ENCODE data around the gene ABAT. TPM values are rescaled to one million over a fixed set of nuclear protein-coding genes. Genes with fewer than 3 reads are reported as not detected.

The ABAT gene
- total RNA-seq, 3 donors from 2014 or later, result 12.1 to 25.5 (median 16.5) TPM

DNA sequence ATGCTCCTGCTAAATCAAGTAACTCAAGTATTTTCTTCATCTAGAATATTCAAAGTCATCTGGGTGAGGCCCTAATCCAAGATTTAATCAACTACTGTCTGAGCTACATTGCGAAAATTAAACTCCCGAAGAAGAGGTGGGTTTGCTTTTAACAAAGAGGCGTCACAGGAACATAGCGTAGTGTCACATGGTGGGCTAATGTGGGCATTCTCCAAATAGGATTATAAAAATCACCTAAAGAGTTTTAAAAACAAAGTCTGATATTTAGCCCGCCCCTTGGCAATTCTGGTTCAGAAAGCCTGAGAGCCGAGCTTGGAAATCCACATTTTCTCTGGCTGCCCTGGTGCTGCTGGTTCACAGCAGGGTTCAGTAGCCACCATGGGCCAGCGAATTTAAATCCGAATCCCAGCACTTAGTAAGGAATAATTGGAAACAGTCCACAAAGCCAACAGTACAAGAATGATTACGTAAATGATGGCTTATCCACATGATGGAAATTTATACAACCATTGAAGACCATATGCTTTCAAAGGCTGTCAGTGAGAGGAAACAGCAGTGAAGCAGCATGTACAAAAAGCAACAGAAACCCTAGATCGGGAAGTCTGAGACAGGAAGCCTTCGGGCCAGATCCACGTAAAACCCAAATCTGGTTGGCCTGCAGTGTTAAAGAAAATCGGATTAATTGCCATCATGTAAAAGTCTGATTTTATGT lies 132.0 kb downstream of the ABAT start:
- Histone ChIP-seq H3K36me3 (ENCODE audit: low read depth) (peaks cover 13% of the 10 kb centered on the region), H3K9me3 (no peaks in the 10 kb centered on the region), H3K4me1 (ENCODE audit: low read depth) (peaks cover under 1% of the 10 kb centered on the region), H3K4me3 (no peak overlapping the region)
- intact Hi-C loops (cut with DNase I, micrococcal nuclease), result no loop called here
- DNase-seq (no peak), ATAC-seq (no peak)
- TF ChIP-seq, protein P1, sequence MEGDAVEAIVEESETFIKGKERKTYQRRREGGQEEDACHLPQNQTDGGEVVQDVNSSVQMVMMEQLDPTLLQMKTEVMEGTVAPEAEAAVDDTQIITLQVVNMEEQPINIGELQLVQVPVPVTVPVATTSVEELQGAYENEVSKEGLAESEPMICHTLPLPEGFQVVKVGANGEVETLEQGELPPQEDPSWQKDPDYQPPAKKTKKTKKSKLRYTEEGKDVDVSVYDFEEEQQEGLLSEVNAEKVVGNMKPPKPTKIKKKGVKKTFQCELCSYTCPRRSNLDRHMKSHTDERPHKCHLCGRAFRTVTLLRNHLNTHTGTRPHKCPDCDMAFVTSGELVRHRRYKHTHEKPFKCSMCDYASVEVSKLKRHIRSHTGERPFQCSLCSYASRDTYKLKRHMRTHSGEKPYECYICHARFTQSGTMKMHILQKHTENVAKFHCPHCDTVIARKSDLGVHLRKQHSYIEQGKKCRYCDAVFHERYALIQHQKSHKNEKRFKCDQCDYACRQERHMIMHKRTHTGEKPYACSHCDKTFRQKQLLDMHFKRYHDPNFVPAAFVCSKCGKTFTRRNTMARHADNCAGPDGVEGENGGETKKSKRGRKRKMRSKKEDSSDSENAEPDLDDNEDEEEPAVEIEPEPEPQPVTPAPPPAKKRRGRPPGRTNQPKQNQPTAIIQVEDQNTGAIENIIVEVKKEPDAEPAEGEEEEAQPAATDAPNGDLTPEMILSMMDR (IDR thresholded peaks at IDR 0.05), result no peak

DNA sequence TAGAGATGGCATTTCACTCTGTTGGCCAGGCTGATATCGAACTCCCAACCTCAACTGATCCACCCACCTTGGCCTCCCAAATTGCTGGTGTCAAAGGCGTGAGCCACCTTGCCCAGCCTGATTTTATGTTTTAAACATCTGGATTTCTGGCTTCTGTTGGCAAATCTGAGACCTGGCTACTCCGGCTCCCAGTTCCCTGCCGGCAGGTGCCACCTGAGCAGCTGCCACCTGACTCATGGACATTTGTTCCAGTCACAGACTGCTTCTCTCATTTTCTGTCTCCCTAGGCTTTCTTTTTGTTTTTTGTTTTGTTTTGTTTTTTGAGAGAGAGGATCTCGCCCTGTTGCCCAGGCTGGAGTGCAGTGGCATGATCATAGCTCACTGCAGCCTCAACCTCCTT lies 132.8 kb downstream of the ABAT start:
- ATAC-seq, result no peak
- intact Hi-C loops (cut with DNase I, micrococcal nuclease), result no loop called here
- DNase-seq, result no peak
- TF ChIP-seq, protein P1 (IDR thresholded peaks at IDR 0.05), result no peak
- Histone ChIP-seq H3K4me3 (no peak overlapping the region), H3K36me3 (ENCODE audit: low read depth) (peaks cover 13% of the 10 kb centered on the region), H3K4me1 (ENCODE audit: low read depth) (no peaks in the 10 kb centered on the region), H3K9me3 (no peaks in the 10 kb centered on the region)

DNA sequence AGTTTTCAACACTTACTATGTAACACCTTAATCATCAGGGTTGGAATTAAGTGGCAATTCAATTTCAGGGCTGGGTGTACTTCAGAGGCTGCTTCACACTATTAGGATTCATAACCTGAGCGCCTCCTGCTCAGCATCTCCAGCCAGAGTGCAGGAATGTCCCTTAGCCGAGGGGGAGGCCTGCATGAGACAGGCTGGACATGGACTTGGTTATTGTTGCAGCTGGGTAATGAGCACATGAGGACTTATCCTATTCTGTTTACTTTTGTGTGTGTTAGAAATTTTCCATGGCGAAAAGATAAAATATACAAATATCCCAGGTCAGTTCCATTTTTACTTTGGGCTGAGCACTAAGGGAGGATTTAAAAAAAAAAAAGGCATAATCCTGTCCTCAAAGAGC lies 133.6 kb downstream of the ABAT start:
- H3K36me3 ChIP-seq (ENCODE audit: low read depth), result peaks cover 16% of the 10 kb centered on the region
- TF ChIP-seq, protein P1 (IDR thresholded peaks at IDR 0.05), result no peak
- no peaks in the 10 kb centered on the region for H3K4me1 ChIP-seq (ENCODE audit: low read depth)
- H3K4me3 ChIP-seq, result no peak overlapping the region
- no peaks in the 10 kb centered on the region for H3K9me3 ChIP-seq
- no peak for ATAC-seq
- DNase-seq, result no peak
- intact Hi-C loops (cut with DNase I, micrococcal nuclease), result no loop called here

GRCh38 chr16:8808613-8809353 lies 134.4 kb downstream of the ABAT start:
- ATAC-seq (no peak), DNase-seq (no peak)
- Histone ChIP-seq H3K9me3 (no peaks in the 10 kb centered on the region), H3K36me3 (ENCODE audit: low read depth) (peaks cover 24% of the 10 kb centered on the region), H3K4me3 (no peak overlapping the region), H3K4me1 (ENCODE audit: low read depth) (no peaks in the 10 kb centered on the region)
- intact Hi-C loops (cut with DNase I, micrococcal nuclease), result no loop called here
- TF ChIP-seq, protein P1 (IDR thresholded peaks at IDR 0.05), result no peak

DNA sequence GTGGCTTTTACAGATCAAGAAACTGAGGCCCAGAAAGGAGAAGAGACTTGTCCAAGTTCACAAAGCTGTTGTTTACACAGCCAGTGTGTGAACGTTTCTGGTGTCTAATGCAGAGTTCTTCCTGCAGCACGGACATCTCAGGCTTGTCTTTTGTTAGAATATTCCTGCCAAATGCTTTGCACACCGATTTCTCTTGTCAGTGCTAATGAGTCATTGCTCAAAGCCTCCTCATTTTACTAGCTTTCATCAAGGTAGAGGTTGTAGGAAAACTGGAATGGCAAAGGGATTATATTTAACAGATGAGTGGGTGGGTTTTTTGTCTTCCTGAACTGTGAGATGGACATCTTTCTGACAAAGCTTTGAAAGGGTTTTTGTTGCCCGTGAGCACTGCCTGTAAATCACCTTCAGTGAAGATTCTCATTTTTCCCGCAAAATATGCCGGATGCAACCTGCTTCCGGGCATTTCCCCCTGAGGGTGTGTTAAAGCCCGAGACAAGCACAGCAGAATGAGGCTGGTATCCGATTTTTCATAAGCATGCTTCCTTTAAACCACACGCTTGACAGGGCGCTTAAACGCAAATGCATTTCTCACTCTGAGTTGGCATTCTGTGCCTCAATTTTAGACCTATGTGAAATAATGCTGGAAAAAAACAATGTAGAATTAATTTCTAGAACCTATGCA lies 137.9 kb downstream of the ABAT start:
- intact Hi-C loops (cut with DNase I, micrococcal nuclease), result no loop called here
- no peak for DNase-seq
- H3K4me1 ChIP-seq (ENCODE audit: low read depth), result no peaks in the 10 kb centered on the region
- H3K9me3 ChIP-seq, result no peaks in the 10 kb centered on the region
- ATAC-seq, result no peak
- peaks cover 23% of the 10 kb centered on the region for H3K36me3 ChIP-seq (ENCODE audit: low read depth)
- H3K4me3 ChIP-seq, result no peak overlapping the region
- TF ChIP-seq, protein P1 (IDR thresholded peaks at IDR 0.05), result no peak
